Endodermal cell (in vitro differentiated cells): ENCODE measurements around the gene CCDC28B. TPM values are rescaled to one million over a fixed set of nuclear protein-coding genes. Genes with fewer than 3 reads are reported as not detected.
A peak's percentile ranks its signal among the peaks of the same experiment; 100 is the strongest.

Source experiments
- DNase-seq: peaks from one replicate; pipeline ENCODE4 v3.0.0-alpha.2; 2017
- H3K27ac ChIP-seq: 2 replicates; pipeline ENCODE4 v1.5.1; 2013; ENCODE audit warnings: mild to moderate bottlenecking, low read depth, low read length, moderate library complexity
- H3K27me3 ChIP-seq: 2 replicates; pipeline ENCODE4 v1.6.1; 2013; ENCODE audit warnings: mild to moderate bottlenecking, low read length, moderate library complexity; ENCODE audit not compliant: insufficient read depth, control insufficient read depth, poor library complexity, severe bottlenecking
- H3K36me3 ChIP-seq: 2 replicates; pipeline ENCODE4 v1.7.0; 2013; ENCODE audit warnings: mild to moderate bottlenecking, low read length, moderate library complexity; ENCODE audit not compliant: control insufficient read depth, insufficient read depth
- H3K4me1 ChIP-seq: one replicate; pipeline ENCODE4 v1.7.0; 2013; ENCODE audit warnings: low read length; ENCODE audit not compliant: control insufficient read depth, insufficient read depth
- H3K4me3 ChIP-seq: 2 replicates; pipeline ENCODE4 v1.5.1; 2013; ENCODE audit warnings: mild to moderate bottlenecking, low read length, moderate library complexity
- H3K9ac ChIP-seq: 2 replicates; pipeline ENCODE4 v1.6.1; 2013; ENCODE audit warnings: mild to moderate bottlenecking, low read length, moderate library complexity; ENCODE audit not compliant: poor library complexity, severe bottlenecking; ENCODE audit errors: extremely low read depth
- H3K9me3 ChIP-seq: 2 replicates; pipeline ENCODE4 v1.6.1; 2013; ENCODE audit warnings: mild to moderate bottlenecking, low read length, moderate library complexity; ENCODE audit not compliant: control insufficient read depth
- H3K27ac Mint-ChIP-seq: 2 replicates; pipeline ENCODE4 v1.8.0; 2020; ENCODE audit warnings: mixed read lengths
- H3K27me3 Mint-ChIP-seq: 2 replicates; pipeline ENCODE4 v1.8.0; 2021; ENCODE audit warnings: mild to moderate bottlenecking, mixed read lengths; ENCODE audit not compliant: insufficient read depth
- H3K36me3 Mint-ChIP-seq: 2 replicates; pipeline ENCODE4 v1.8.0; 2020; ENCODE audit warnings: low read depth, mixed read lengths
- H3K4me1 Mint-ChIP-seq: 2 replicates; pipeline ENCODE4 v1.8.0; 2020; ENCODE audit warnings: mixed read lengths
- H3K4me3 Mint-ChIP-seq: 2 replicates; pipeline ENCODE4 v1.8.0; 2020; ENCODE audit warnings: mild to moderate bottlenecking, moderate library complexity, mixed read lengths
- H3K9me3 Mint-ChIP-seq: 2 replicates; pipeline ENCODE4 v1.8.0; 2020; ENCODE audit warnings: mild to moderate bottlenecking, mixed read lengths
- WGBS, 2 experiments: methylation state at CpG; one replicate each; pipeline versions ENCODE4 v1.1.5 to v1.1.7; 2013; ENCODE audit warnings: missing lambda C conversion rate in 2 of 2, mixed read lengths in 1 of 2; ENCODE audit not compliant: insufficient coverage in 1 of 2, insufficient read length in 1 of 2; 5-methylcytosine and 5-hydroxymethylcytosine counted together
- total RNA-seq, 2 donors: library from RNA; stranded (reverse); fragmentation: NEBNext Ultra II Directional in 1 of 2; extraction: Animal tissue kit (Norgen Biotek cat#: 25700) in 1 of 2; gene quantifications; 2 replicates in 1 of 2; 3 replicates in 1 of 2; pipeline ENCODE4 v1.2.1, GENCODE V29; 2021
- TF ChIP-seq, protein P1 (sequence below): fragments of 200-600 bp; sonication (generic); conservative IDR thresholded peaks from 2 replicates; pipeline ENCODE4 v1.5.0; 2021; ENCODE audit warnings: antibody characterized with exemption, mild to moderate bottlenecking

CCDC28B gene
- total RNA-seq, 2 donors from 2014 or later, result 9.2 to 11.1 TPM

DNA sequence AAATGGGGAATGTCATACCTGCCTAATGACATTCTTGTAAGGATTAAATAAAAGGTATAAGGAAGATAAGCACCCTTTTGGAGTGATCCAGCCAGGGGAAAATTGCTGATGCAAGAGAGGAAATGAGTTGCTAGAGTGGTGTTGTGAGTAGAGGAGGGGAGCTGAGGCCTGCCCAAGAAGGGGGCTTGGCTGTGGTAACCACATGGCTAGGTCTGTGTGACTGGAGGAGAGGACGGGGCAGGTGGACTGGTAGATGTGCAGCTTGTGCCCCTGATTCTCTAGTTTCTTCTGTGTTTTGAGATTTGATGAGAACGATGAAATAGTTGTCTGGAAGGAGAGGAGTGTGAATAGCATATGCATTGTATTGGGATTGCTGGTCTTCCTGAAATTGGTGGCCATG is 14.3 kb upstream of the CCDC28B start:
- Histone ChIP-seq H3K27ac (no peak overlapping the region), H3K27me3 (no peaks in the 10 kb centered on the region), H3K4me1 (no peaks in the 10 kb centered on the region), H3K9me3 (no peaks in the 10 kb centered on the region), H3K9ac (no peak overlapping the region), H3K36me3 (peaks cover 90% of the 10 kb centered on the region), H3K4me3 (no peak overlapping the region)
- Mint-ChIP-seq H3K27ac (peak overlapping the region; percentile 50), H3K4me1 (peaks cover 6% of the 10 kb centered on the region), H3K9me3 (no peaks in the 10 kb centered on the region), H3K4me3 (no peak overlapping the region), H3K36me3 (peaks cover 76% of the 10 kb centered on the region), H3K27me3 (no peaks in the 10 kb centered on the region)
- no peak for DNase-seq
- WGBS, 2 experiments, result 94 to 100% methylated on average over 2 of the region's 2 CpGs
- TF ChIP-seq, protein P1, sequence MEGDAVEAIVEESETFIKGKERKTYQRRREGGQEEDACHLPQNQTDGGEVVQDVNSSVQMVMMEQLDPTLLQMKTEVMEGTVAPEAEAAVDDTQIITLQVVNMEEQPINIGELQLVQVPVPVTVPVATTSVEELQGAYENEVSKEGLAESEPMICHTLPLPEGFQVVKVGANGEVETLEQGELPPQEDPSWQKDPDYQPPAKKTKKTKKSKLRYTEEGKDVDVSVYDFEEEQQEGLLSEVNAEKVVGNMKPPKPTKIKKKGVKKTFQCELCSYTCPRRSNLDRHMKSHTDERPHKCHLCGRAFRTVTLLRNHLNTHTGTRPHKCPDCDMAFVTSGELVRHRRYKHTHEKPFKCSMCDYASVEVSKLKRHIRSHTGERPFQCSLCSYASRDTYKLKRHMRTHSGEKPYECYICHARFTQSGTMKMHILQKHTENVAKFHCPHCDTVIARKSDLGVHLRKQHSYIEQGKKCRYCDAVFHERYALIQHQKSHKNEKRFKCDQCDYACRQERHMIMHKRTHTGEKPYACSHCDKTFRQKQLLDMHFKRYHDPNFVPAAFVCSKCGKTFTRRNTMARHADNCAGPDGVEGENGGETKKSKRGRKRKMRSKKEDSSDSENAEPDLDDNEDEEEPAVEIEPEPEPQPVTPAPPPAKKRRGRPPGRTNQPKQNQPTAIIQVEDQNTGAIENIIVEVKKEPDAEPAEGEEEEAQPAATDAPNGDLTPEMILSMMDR, result no peak

DNA sequence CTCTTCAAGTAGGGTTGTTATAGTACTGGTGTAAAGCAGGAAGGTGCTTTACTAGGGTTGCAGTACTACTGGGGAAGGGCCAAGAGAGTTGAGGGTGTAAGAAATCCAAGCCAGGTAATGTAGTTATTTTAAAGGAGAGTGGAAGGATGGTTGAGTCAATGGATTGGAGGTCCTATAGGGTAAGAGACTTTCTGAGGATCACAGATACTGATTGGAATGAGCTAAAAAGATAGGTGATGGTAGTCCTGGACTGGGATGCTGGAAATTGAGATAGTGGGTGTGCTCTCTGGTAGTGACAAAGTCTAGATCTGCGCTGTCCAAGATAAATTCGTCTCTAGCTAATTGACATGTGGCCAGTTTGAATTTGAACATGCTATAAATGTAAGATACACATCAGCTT is 13.9 kb upstream of the CCDC28B start:
- peaks cover 1% of the 10 kb centered on the region for H3K4me1 Mint-ChIP-seq
- no peak overlapping the region for H3K4me3 Mint-ChIP-seq
- Histone ChIP-seq H3K36me3 (peaks cover 90% of the 10 kb centered on the region), H3K4me3 (no peak overlapping the region), H3K27me3 (no peaks in the 10 kb centered on the region), H3K9ac (no peak overlapping the region), H3K4me1 (no peaks in the 10 kb centered on the region), H3K27ac (no peak overlapping the region), H3K9me3 (no peaks in the 10 kb centered on the region)
- H3K27ac Mint-ChIP-seq, result no peak overlapping the region
- TF ChIP-seq, protein P1, result no peak
- H3K27me3 Mint-ChIP-seq, result no peaks in the 10 kb centered on the region
- no peaks in the 10 kb centered on the region for H3K9me3 Mint-ChIP-seq
- no peak for DNase-seq
- peaks cover 76% of the 10 kb centered on the region for H3K36me3 Mint-ChIP-seq
- WGBS, 2 experiments, result 85 to 100% methylated on average over 1 to 2 of the region's 2 CpGs

DNA sequence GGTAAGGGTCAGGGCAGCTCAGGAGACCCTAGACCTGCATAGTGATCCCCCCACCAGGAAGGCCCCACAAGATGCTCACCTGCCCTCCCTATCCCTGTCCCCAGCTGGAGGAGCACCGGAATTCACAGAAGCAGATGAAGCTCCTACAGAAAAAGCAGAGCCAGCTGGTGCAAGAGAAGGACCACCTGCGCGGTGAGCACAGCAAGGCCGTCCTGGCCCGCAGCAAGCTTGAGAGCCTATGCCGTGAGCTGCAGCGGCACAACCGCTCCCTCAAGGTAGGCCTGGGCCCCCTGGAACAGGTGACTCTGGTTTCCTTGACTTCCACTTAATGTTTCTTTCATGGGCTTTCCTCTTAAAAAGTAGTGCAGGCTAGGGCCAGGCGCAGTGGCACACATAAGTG is 12.5 kb upstream of the CCDC28B start:
- Histone ChIP-seq H3K36me3 (peaks cover 90% of the 10 kb centered on the region), H3K4me1 (no peaks in the 10 kb centered on the region), H3K27me3 (no peaks in the 10 kb centered on the region), H3K4me3 (no peak overlapping the region), H3K27ac (no peak overlapping the region), H3K9me3 (no peaks in the 10 kb centered on the region), H3K9ac (no peak overlapping the region)
- no peak overlapping the region for H3K4me3 Mint-ChIP-seq
- TF ChIP-seq, protein P1, result no peak
- H3K9me3 Mint-ChIP-seq, result no peaks in the 10 kb centered on the region
- peaks cover 79% of the 10 kb centered on the region for H3K36me3 Mint-ChIP-seq
- no peaks in the 10 kb centered on the region for H3K27me3 Mint-ChIP-seq
- 91 to 95% methylated on average over 7 to 9 of the region's 9 CpGs for WGBS, 2 experiments
- no peaks in the 10 kb centered on the region for H3K4me1 Mint-ChIP-seq
- DNase-seq, result no peak
- no peak overlapping the region for H3K27ac Mint-ChIP-seq
